ENCODE measurements around the gene GZF1.

GZF1 gene

DNA sequence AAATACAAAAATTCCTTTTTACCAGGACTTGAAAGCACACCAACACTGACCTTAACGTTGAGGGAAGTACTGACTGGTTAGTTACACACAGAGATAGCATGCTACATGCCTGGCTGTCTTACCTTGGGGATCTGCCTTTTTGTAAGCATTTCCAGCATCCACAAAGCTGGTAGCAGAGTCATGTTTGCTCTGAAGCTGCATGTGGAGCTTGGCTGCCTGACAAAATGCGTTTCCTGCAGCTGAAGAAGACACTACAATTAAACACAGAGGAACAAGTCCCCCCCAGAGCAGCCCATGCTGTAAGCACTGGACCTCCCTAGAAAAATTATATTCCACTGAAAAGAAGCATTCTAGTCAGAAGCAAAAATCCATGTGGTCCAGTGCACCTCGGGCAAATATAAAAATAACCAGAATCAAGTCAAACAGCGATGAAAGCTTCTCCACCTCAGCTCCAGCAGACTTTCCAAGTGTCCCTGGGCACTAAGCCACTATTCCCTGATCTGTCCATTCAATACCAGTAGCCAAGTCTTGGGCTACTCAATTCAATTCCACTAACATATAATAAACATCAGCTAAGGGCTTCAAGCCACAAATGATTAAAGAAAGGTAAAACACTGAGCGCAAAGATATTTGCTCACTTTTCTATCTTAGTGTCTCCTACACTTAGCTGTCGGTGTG, 35.1 kb downstream of the GZF1 start:
- Histone ChIP-seq H3K4me1 (ENCODE audit: insufficient read depth, poor library complexity, severe bottlenecking) (no peaks in the 10 kb centered on the region), H3K36me3 (ENCODE audit: low read depth) (peaks cover 55% of the 10 kb centered on the region), H3K4me3 (ENCODE audit: severe bottlenecking) (no peak overlapping the region), H3K27ac (ENCODE audit: poor library complexity, severe bottlenecking) (no peak overlapping the region), H3K9me3 (ENCODE audit: severe bottlenecking) (no peaks in the 10 kb centered on the region), H3K27me3 (ENCODE audit: insufficient read depth, poor library complexity, severe bottlenecking) (no peaks in the 10 kb centered on the region)
- TF ChIP-seq, protein P1, sequence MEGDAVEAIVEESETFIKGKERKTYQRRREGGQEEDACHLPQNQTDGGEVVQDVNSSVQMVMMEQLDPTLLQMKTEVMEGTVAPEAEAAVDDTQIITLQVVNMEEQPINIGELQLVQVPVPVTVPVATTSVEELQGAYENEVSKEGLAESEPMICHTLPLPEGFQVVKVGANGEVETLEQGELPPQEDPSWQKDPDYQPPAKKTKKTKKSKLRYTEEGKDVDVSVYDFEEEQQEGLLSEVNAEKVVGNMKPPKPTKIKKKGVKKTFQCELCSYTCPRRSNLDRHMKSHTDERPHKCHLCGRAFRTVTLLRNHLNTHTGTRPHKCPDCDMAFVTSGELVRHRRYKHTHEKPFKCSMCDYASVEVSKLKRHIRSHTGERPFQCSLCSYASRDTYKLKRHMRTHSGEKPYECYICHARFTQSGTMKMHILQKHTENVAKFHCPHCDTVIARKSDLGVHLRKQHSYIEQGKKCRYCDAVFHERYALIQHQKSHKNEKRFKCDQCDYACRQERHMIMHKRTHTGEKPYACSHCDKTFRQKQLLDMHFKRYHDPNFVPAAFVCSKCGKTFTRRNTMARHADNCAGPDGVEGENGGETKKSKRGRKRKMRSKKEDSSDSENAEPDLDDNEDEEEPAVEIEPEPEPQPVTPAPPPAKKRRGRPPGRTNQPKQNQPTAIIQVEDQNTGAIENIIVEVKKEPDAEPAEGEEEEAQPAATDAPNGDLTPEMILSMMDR (IDR thresholded peaks at IDR 0.05; ENCODE audit: poor library complexity, severe bottlenecking) = no peak
- DNase-seq (ENCODE audit: low spot score) = no peak
- no peak for ATAC-seq (ENCODE audit: low read depth)

DNA sequence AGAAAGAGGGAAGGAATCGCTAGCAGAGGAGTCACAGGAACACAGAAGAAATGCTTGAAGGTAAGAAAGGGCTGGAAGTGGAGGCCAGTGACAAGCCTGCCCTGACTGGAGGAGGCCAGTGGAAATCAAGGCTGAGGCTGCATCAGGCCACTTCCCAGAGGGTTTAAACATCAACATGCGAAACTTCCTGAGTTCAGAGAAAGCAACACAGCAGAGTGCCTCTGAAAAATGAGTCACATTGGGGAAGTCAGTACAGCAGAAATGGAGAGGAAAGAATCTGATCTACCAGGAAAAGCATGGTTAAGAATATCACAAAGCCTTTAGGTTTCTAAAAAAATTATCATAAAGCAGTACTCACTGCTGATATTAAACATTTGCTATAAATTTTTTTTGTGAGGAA, 36.0 kb downstream of the GZF1 start:
- H3K36me3 ChIP-seq (ENCODE audit: low read depth) = peaks cover 58% of the 10 kb centered on the region

DNA sequence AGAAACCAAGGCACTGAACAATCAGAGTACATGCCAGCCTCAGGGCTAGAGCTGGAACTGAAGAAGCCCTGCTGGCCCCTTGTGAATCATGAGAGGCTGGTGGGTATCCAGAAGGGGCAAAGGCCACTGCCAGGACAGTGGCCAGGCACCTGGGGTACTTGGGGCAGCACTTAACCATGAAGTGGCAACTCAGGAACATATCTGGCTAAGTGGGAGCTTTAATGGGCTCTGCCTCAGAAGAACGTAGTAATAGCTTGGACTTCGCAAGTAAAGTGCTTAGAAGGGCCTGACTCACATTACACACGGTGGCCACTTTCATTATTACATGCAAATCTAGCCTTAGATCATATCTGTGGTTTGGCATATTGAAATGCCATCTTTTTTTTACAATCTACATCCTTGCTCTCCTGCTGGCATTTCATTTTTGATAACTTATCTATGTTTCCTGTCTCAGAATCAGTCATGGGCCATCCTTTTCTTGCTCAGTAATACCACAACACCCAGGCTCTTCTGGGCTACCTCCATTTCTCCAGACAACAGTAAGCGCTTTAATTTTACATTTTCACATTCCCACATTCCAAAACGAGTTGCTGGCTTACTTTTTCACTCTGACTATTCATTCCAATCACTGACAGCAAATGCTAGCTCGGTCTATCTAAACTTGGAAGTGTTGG, 37.7 kb downstream of the GZF1 start:
- H3K27ac ChIP-seq (ENCODE audit: poor library complexity, severe bottlenecking) = no peak overlapping the region

More for the DNA sequence above, 36.0 kb downstream of the GZF1 start:
- H3K4me3 ChIP-seq (ENCODE audit: severe bottlenecking) = no peak overlapping the region
- no peak overlapping the region for H3K27ac ChIP-seq (ENCODE audit: poor library complexity, severe bottlenecking)
- DNase-seq (ENCODE audit: low spot score) = no peak
- no peaks in the 10 kb centered on the region for H3K27me3 ChIP-seq (ENCODE audit: insufficient read depth, poor library complexity, severe bottlenecking)
- TF ChIP-seq, protein P1 (IDR thresholded peaks at IDR 0.05; ENCODE audit: poor library complexity, severe bottlenecking) = no peak
- H3K4me1 ChIP-seq (ENCODE audit: insufficient read depth, poor library complexity, severe bottlenecking) = no peaks in the 10 kb centered on the region
- H3K9me3 ChIP-seq (ENCODE audit: severe bottlenecking) = no peaks in the 10 kb centered on the region
- no peak for ATAC-seq (ENCODE audit: low read depth)

DNA sequence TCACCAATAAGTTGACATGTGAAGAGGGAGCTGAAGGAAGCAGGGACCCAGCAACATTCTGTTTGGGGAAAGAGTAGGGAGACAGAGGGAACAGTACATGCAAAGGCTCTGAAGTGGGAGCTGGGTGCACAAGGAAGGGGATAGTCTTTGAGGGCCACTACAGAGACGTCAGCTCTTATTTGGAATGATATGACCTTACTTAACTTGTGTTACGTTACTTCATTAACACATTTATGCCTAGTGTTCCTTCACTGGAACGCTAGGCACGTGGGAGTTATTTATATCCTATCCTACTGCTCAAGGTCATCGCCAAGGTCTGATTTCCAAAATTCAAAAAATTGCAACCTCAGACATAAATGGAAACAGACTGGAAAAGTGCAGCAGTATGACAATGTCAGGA, 39.1 kb downstream of the GZF1 start:
- no peaks in the 10 kb centered on the region for H3K27me3 ChIP-seq (ENCODE audit: insufficient read depth, poor library complexity, severe bottlenecking)
- no peak for ATAC-seq (ENCODE audit: low read depth)
- peaks cover 28% of the 10 kb centered on the region for H3K36me3 ChIP-seq (ENCODE audit: low read depth)
- TF ChIP-seq, protein P1 (IDR thresholded peaks at IDR 0.05; ENCODE audit: poor library complexity, severe bottlenecking) = no peak
- peaks cover 3% of the 10 kb centered on the region for H3K4me1 ChIP-seq (ENCODE audit: insufficient read depth, poor library complexity, severe bottlenecking)
- no peaks in the 10 kb centered on the region for H3K9me3 ChIP-seq (ENCODE audit: severe bottlenecking)
- H3K27ac ChIP-seq (ENCODE audit: poor library complexity, severe bottlenecking) = no peak overlapping the region
- DNase-seq (ENCODE audit: low spot score) = no peak
- H3K4me3 ChIP-seq (ENCODE audit: severe bottlenecking) = no peak overlapping the region

More for the DNA sequence above, 37.7 kb downstream of the GZF1 start:
- no peaks in the 10 kb centered on the region for H3K9me3 ChIP-seq (ENCODE audit: severe bottlenecking)
- H3K36me3 ChIP-seq (ENCODE audit: low read depth) = peaks cover 42% of the 10 kb centered on the region
- H3K4me1 ChIP-seq (ENCODE audit: insufficient read depth, poor library complexity, severe bottlenecking) = peaks cover 3% of the 10 kb centered on the region
- TF ChIP-seq, protein P1 (IDR thresholded peaks at IDR 0.05; ENCODE audit: poor library complexity, severe bottlenecking) = no peak
- no peak for DNase-seq (ENCODE audit: low spot score)
- H3K27me3 ChIP-seq (ENCODE audit: insufficient read depth, poor library complexity, severe bottlenecking) = no peaks in the 10 kb centered on the region
- peak; percentile 56 for ATAC-seq (ENCODE audit: low read depth)
- H3K4me3 ChIP-seq (ENCODE audit: severe bottlenecking) = no peak overlapping the region

DNA sequence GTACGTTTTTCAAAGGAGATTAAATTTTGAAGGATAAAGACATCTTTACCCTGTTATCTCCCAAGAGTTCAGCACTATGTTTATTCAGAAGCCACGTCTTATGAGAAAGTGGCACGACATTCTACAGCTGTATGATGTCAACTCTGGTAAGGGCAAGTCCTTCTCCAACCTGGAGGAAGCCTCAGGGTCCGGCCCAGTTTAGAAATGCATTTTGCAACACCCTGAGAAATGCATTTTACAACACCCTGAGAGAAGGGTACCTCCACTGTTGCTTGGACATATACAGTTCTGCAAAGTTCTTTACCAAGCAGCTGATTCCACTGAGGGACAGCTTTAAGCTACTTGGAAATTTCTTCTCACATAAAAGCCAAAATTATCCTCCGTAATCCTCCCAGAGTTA, 41.8 kb downstream of the GZF1 start:
- Histone ChIP-seq H3K27me3 (ENCODE audit: insufficient read depth, poor library complexity, severe bottlenecking) (no peaks in the 10 kb centered on the region), H3K27ac (ENCODE audit: poor library complexity, severe bottlenecking) (no peak overlapping the region), H3K36me3 (ENCODE audit: low read depth) (peaks cover 21% of the 10 kb centered on the region), H3K4me1 (ENCODE audit: insufficient read depth, poor library complexity, severe bottlenecking) (peaks cover 3% of the 10 kb centered on the region), H3K9me3 (ENCODE audit: severe bottlenecking) (no peaks in the 10 kb centered on the region), H3K4me3 (ENCODE audit: severe bottlenecking) (no peak overlapping the region)
- TF ChIP-seq, protein P1 (IDR thresholded peaks at IDR 0.05; ENCODE audit: poor library complexity, severe bottlenecking) = no peak
- ATAC-seq (ENCODE audit: low read depth) (no peak), DNase-seq (ENCODE audit: low spot score) (no peak)

Data from RWPE2 (cell line).